GM21381 (cell line): Measurements from ENCODE around the gene VTI1A.
A peak's percentile ranks its signal among the peaks of the same experiment; 100 is the strongest.
"Not testable (repeated sequence)": the region's sequence is repeated elsewhere in the genome, so short reads cannot be mapped to it uniquely, and the experiment has no call there.

Experiments
- ATAC-seq: cut with Tn5 transposase; IDR thresholded peaks from one replicate; pipeline ENCODE4 v1.9.1; 2021; ENCODE audit warnings: mild to moderate bottlenecking, moderate library complexity; ENCODE audit not compliant: unreplicated experiment

The VTI1A gene

GRCh38 chr10:112446855-112447619 is at the start of gene VTI1A, which contains the start of gene ZDHHC6:
Gene VTI1A (plus strand): TSS chr10:112447215. CDS start chr10:112447374, 159 bp downstream.
Gene ZDHHC6 (minus strand): TSS chr10:112446914. CDS start chr10:112445436, 1,478 bp downstream.
- peak; percentile 95 for ATAC-seq

GRCh38 chr10:112397592-112397991 is 49.4 kb upstream of the VTI1A start:
- ATAC-seq, result no peak

DNA sequence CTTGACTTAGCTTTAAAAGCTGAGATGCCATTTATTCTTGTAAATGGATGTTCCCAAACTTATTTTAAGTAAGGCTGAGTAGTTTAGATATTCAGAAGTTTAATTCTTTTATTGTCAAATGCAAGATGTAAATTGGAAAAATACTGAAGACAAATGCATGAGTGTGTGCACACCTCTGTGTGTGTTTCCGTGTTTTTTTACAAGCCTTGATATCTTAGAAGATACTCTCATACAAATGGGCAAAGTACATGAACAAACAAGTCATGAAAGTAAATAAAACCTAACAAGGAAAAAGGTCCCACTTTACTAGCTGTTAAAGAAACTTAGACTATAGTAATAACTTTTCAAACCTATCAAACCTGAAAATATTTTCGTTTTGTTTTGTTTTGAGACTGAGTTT is 44.1 kb upstream of the VTI1A start:
- no peak for ATAC-seq

GRCh38 chr10:112404617-112405016 is 42.4 kb upstream of the VTI1A start:
- ATAC-seq, result no peak

DNA sequence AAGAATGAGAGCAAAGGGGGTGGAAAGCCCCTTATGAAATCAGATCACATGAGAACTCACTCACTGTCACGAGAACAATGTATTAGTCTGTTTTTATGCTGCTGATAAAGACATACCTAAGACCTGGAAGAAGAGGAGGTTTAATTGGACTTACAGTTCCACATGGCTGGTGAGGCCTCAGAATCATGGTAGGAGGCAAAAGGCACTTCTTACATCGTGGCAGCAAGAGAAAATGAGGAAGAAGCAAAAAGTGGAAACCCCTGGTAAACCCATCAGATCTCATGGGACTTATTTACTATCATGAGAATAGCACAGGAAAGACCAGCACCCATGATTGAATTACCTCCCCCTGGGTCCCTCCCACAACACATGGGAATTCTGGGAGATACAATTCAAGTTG is 40.2 kb upstream of the VTI1A start:
- ATAC-seq, result not testable (repeated sequence)

- ATAC-seq, result no peak
These were observed 39.3 kb upstream of the VTI1A start for GRCh38 chr10:112407696-112408095.

DNA sequence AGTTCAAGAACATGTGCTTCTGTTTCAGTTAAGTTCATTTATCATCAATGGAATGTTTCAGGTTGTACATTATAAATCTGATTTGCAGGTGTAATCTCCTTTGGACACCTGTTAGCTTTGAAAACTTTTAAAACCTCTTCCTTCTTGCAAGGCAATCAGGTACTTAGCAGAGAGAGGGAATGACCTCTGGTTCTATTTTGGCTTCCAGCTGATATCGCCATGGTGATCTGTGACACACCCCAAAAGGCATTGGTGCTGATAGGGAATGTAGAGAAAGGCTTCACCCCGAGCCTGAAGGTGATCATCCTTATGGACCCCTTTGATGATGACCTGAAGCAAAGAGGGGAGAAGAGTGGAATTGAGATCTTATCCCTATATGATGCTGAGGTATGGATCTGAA is 37.7 kb upstream of the VTI1A start:
- ATAC-seq, result no peak

GRCh38 chr10:112409755-112410154 is 37.3 kb upstream of the VTI1A start:
- ATAC-seq, result no peak

- no peak for ATAC-seq
These were observed 34.3 kb upstream of the VTI1A start for GRCh38 chr10:112412696-112413095.

GRCh38 chr10:112421731-112422130 is 25.3 kb upstream of the VTI1A start:
- no peak for ATAC-seq

GRCh38 chr10:112424651-112425050 is 22.4 kb upstream of the VTI1A start:
- ATAC-seq, result no peak

DNA sequence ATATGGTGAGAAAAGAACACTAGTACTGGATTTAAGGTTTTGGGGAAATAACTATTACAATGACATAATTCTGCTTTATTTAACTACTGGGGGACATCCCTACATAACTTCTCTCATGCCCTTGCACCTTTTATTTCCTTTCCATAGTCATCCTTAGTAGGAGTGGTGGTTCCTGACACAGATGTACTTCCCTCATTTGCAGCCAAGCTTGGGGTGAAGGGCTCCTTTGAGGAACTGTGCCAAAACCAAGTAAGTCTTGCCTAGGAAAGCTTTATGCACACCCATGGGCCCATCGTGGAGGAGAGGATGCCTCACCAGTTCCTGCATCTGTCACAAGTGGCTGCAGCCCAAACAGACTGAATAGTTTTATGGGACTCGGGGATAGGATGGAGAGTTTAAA is 20.9 kb upstream of the VTI1A start:
- ATAC-seq, result no peak

- ATAC-seq, result no peak
These were observed 17.9 kb upstream of the VTI1A start for GRCh38 chr10:112429147-112429546.

GRCh38 chr10:112429654-112430230 is 17.3 kb upstream of the VTI1A start:
- ATAC-seq, result no peak

DNA sequence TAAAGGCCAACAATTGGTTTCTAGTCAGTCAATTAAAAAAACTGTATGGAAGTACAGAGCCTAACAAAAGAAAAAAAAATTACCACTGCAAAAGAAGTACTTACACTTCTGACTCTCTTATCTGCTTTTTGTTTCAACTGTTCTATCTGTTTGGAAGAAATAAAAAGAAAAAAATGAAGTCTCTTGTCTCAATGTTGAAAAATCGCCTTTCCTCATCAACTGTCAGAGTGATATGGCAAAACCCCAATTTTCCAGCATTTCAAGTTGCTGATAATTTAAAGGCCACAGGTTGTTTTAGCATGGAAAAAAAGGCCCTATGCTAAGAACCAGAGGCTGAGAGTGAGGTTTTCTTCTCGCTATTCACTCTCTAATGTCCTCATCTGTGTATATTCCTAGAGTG is 13.9 kb upstream of the VTI1A start:
- ATAC-seq, result no peak

- ATAC-seq, result no peak
These were observed 11.9 kb upstream of the VTI1A start for GRCh38 chr10:112434988-112435619.

DNA sequence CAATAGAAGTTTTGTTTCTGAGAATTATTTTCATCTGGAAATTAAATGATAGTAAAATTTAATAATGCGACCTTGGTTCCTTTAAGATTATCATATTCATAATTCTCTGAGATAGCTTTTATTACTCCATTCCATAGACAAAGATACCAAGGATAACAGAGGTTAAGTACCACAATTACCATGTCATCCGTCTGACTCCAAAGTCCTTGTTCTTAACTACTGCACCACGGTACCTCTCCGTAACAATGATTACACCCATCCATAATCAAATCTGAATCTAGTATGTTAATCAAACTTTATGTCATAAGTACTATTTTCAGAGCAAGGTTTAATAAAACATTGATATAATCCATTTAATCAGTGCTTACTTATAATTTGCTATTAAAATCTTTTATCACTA is 8.7 kb upstream of the VTI1A start:
- ATAC-seq, result no peak

DNA sequence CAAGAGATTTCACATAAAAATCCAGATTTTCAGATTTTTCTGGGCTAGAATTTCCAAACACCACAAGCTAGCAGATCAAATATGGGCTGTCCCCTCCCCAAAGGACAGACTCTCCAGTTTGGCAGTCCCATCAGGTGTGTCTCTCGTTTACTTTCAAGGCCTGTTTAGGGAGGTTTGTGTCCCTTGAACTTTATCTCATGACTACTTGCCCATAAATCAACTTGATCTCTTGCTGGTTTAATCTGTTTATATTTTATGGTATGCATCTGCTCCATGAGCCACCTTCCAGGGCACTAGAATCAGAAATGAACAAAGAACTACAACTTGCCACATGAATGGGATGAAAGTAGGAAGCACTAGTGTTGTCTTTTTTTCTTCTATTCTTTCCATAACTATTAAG is 5.5 kb upstream of the VTI1A start:
- ATAC-seq, result no peak

DNA sequence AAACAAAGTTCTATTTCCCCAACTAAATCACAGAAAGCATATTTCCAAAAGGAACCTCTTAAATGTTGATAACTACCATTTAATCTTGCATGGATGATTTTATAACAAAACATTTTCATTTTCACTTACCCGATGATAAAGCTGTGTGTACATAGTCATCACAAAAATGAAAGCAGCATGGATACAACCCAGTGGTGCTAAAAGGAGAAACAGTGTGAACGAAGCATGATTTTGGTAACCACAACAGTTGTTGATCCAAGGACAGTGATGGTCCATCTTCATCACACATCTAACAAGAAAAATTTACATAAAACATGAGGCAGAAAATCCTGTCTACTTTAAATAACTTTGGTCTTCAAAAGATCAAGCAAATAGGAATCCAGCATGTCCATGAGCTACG is 5.0 kb upstream of the VTI1A start:
- ATAC-seq, result no peak

- no peak for ATAC-seq
These were observed 760 bp upstream of the VTI1A start for GRCh38 chr10:112446055-112446854.

- ATAC-seq, result no peak
These were observed 559 bp downstream of the VTI1A start for GRCh38 chr10:112447620-112447928.
